ENCODE results near the gene GRIN1. TPM values are rescaled to one million over a fixed set of nuclear protein-coding genes. Genes with fewer than 3 reads are reported as not detected.
A peak's percentile ranks its signal among the peaks of the same experiment; 100 is the strongest.

The GRIN1 gene
- total RNA-seq, 1 experiment from 2014 or later, result 2.9 TPM

DNA sequence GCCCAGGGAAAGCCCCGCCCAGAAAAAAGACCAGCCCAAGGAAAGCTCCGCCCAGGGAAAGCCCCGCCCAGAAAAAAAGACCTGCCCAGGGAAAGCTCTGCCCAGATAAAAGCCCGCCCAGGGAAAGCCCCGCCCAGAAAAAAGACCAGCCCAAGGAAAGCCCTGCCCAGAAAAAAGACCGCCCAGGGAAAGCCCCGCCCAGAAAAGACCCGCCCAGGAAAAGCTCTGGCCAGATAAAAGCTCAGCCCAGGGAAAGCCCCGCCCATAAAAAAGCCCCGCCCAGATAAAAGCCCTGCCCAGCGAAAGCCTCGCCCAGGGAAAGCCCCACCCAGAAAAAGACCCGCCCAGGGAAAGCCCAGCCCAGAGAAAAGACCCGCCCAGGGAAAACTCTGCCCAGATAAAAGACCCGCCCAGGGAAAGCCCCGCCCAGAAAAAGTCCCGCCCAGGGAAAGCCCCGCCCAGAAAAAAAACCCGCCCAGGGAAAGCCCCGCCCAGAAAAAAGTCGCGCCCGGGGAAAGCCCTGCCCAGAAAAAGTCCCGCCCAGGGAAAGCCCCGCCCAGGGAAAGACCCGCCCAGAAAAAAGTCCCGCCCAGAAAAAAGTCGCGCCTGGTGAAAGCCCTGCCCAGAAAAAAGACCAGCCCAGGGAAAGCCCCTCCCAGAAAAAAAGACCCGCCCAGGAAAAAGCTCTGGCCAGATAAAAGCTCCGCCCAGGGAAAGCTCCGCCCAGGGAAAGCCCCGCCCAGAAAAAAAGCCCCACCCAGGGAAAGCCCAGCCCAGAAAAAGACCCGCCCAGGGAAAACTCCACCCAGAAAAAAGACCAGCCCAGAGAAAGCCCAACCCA, 11.9 kb downstream of the GRIN1 start:
- Histone ChIP-seq H3K23ac (ENCODE audit: insufficient read length, low read depth, low read length) (no peak overlapping the region), H2AK5ac (ENCODE audit: insufficient read length, low read length) (no peak overlapping the region), H2BK20ac (ENCODE audit: low read depth, low read length, poor library complexity, severe bottlenecking) (no peak overlapping the region), H4K20me1 (ENCODE audit: control insufficient read depth, insufficient read depth, insufficient read length) (no peaks in the 10 kb centered on the region), H2AFZ (ENCODE audit: low read length) (no peak overlapping the region), H3K18ac (ENCODE audit: insufficient read length, low read depth, low read length) (no peak overlapping the region), H3K4me2 (ENCODE audit: insufficient read depth, insufficient read length, low read length) (no peak overlapping the region), H3K9me3 (ENCODE audit: control insufficient read depth, low read depth, low read length) (no peaks in the 10 kb centered on the region), H3K79me1 (ENCODE audit: insufficient read depth, low read depth, low read length, poor library complexity, severe bottlenecking) (no peaks in the 10 kb centered on the region), H4K91ac (ENCODE audit: insufficient read length, low read depth, low read length) (no peak overlapping the region), H3K23me2 (ENCODE audit: insufficient read length, low read depth, low read length, poor library complexity, severe bottlenecking) (no peaks in the 10 kb centered on the region), H2BK5ac (ENCODE audit: insufficient read length, low read length) (no peak overlapping the region), H3K4me1 (ENCODE audit: insufficient read depth, low read length) (no peaks in the 10 kb centered on the region; the same call in 1 of the 2 replicates), H3K27me3 (ENCODE audit: insufficient read depth, low read length) (peaks cover 5% of the 10 kb centered on the region; the same call in 1 of the 2 replicates), H2BK12ac (ENCODE audit: insufficient read length, low read depth, low read length) (no peak overlapping the region), H3K56ac (ENCODE audit: insufficient read length, low read depth, low read length) (no peak overlapping the region), H3K4ac (ENCODE audit: low read depth, low read length) (no peak overlapping the region), H4K5ac (ENCODE audit: insufficient read length, low read depth, low read length) (no peak overlapping the region), H3K79me2 (ENCODE audit: insufficient read depth, low read length) (no peaks in the 10 kb centered on the region), H3K9ac (ENCODE audit: extremely low read depth, insufficient read length, low read length) (no peak overlapping the region), H3T11ph (ENCODE audit: low read length) (no peak overlapping the region), H4K8ac (replicated peaks; ENCODE audit: insufficient read length, low read depth, low read length) (no peak overlapping the region), H3K27ac (ENCODE audit: insufficient read length, low read depth, low read length) (no peak overlapping the region), H2BK120ac (ENCODE audit: low read depth, low read length, poor library complexity, severe bottlenecking) (no peak overlapping the region), H3K14ac (ENCODE audit: insufficient read depth, low read length) (no peak overlapping the region), H2BK15ac (ENCODE audit: low read depth, low read length) (no peak overlapping the region)
- no CpG with 5 or more reads among the region's 34 CpGs for WGBS (ENCODE audit: extremely low coverage, insufficient read length, low lambda C conversion rate)
- no peaks in the 10 kb centered on the region for H3K36me3 Mint-ChIP-seq (ENCODE audit: insufficient read depth in 1 of 3, low read depth in 3 of 3)
- TF ChIP-seq, protein P1, sequence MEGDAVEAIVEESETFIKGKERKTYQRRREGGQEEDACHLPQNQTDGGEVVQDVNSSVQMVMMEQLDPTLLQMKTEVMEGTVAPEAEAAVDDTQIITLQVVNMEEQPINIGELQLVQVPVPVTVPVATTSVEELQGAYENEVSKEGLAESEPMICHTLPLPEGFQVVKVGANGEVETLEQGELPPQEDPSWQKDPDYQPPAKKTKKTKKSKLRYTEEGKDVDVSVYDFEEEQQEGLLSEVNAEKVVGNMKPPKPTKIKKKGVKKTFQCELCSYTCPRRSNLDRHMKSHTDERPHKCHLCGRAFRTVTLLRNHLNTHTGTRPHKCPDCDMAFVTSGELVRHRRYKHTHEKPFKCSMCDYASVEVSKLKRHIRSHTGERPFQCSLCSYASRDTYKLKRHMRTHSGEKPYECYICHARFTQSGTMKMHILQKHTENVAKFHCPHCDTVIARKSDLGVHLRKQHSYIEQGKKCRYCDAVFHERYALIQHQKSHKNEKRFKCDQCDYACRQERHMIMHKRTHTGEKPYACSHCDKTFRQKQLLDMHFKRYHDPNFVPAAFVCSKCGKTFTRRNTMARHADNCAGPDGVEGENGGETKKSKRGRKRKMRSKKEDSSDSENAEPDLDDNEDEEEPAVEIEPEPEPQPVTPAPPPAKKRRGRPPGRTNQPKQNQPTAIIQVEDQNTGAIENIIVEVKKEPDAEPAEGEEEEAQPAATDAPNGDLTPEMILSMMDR (conservative IDR thresholded peaks at IDR 0.05), result no peak
- peaks cover 37% of the 10 kb centered on the region for H3K27me3 Mint-ChIP-seq (ENCODE audit: low read depth)
- no peaks in the 10 kb centered on the region; a peak in 2 of 5 replicates for H3K9me3 Mint-ChIP-seq
- peaks cover 0 to 11% of the 10 kb centered on the region in 2 experiments; a peak in 2 of 4 replicates for H3K4me1 Mint-ChIP-seq
- DNase-seq, result peak; percentile 85
- H3K4me3 Mint-ChIP-seq, result no peak overlapping the region; a peak in 1 of 5 replicates
- H3K27ac Mint-ChIP-seq, result 0 out of 7 replicates have a peak overlapping the region, but pooled peaks of 1 of the 3 experiments have one; percentile 58

Measured in H9 (cell line).